IMR-90 (cell line): Measurements from ENCODE around the gene IRAK1. TPM values are rescaled to one million over a fixed set of nuclear protein-coding genes. Genes with fewer than 3 reads are reported as not detected.

ENCODE experiments used
- ATAC-seq: fragments of 200-7000 bp; cut with Tn5 transposase; 2 replicates; pipeline ENCODE4 v1.9.1; 2020; ENCODE audit warnings: low read depth, mild to moderate bottlenecking, moderate library complexity
- BruUV-seq: library from RNA; stranded (reverse); fragments of 400-500 nt; replicated peaks from 2 replicates; lab custom pipeline; 2021; lab: Mats Ljungman, UMichigan
- CTCF ChIA-PET: fragments of 300-600 bp; formaldehyde crosslinking; extraction: SDS; loops from one replicate; lab custom pipeline; 2021; ENCODE audit warnings: antibody characterized with exemption; lab: Yijun Ruan, JAX
- POLR2A ChIA-PET: fragments of 300-600 bp; sonication (Branson Sonifier 250); formaldehyde crosslinking; loops from one replicate; lab custom pipeline; 2022; ENCODE audit warnings: antibody characterized with exemption; ENCODE audit not compliant: unreplicated experiment; lab: Charles Lee
- DNase-seq: peaks from one replicate; pipeline ENCODE4 v3.0.0; 2013
- H2AFZ ChIP-seq: replicated peaks from 2 replicates; pipeline ENCODE3; 2013; ENCODE audit warnings: low read length, mild to moderate bottlenecking; ENCODE audit not compliant: poor library complexity
- H2AK5ac ChIP-seq: 2 replicates; pipeline ENCODE4 v1.6.1; 2013; ENCODE audit warnings: low read depth, low read length, inconsistent platforms
- H2AK9ac ChIP-seq: replicated peaks from 2 replicates; pipeline ENCODE3; 2013; ENCODE audit warnings: mild to moderate bottlenecking, low read depth, low read length, moderate library complexity; ENCODE audit not compliant: poor library complexity
- H2BK120ac ChIP-seq: 2 replicates; pipeline ENCODE4 v1.6.1; 2013; ENCODE audit warnings: low read depth, low read length, inconsistent platforms
- H2BK15ac ChIP-seq: 3 replicates; pipeline ENCODE4 v1.6.1; 2013; ENCODE audit warnings: low read depth, low read length, inconsistent platforms
- H2BK20ac ChIP-seq: 2 replicates; pipeline ENCODE4 v1.6.1; 2013; ENCODE audit warnings: low read depth, mild to moderate bottlenecking, inconsistent platforms, low read length, moderate library complexity
- H2BK5ac ChIP-seq: 2 replicates; pipeline ENCODE4 v1.6.1; 2013; ENCODE audit warnings: mild to moderate bottlenecking, low read depth, low read length, inconsistent platforms; ENCODE audit not compliant: poor library complexity, severe bottlenecking
- H3K14ac ChIP-seq: replicated peaks from 2 replicates; pipeline ENCODE4 v1.6.1; 2013; ENCODE audit warnings: low read depth, low read length, inconsistent platforms
- H3K18ac ChIP-seq: 2 replicates; pipeline ENCODE4 v1.6.1; 2013; ENCODE audit warnings: low read depth, low read length, control low read depth
- H3K23ac ChIP-seq: 2 replicates; pipeline ENCODE4 v1.6.1; 2013; ENCODE audit warnings: low read depth, low read length, inconsistent platforms
- H3K27ac ChIP-seq: 2 replicates; pipeline ENCODE4 v1.5.1; 2013; ENCODE audit warnings: mild to moderate bottlenecking, control low read depth, low read length; ENCODE audit not compliant: insufficient read depth
- H3K27me3 ChIP-seq: 2 replicates; pipeline ENCODE4 v1.6.1; 2013; ENCODE audit warnings: low read length; ENCODE audit not compliant: control insufficient read depth, insufficient read depth
- H3K36me3 ChIP-seq: 2 replicates; pipeline ENCODE4 v1.6.1; 2013; ENCODE audit warnings: low read length, mixed read lengths; ENCODE audit not compliant: control insufficient read depth, insufficient read depth
- H3K4ac ChIP-seq: 2 replicates; pipeline ENCODE4 v1.6.1; 2013; ENCODE audit warnings: low read depth, low read length, inconsistent platforms
- H3K4me1 ChIP-seq: 2 replicates; pipeline ENCODE4 v1.6.1; 2013; ENCODE audit warnings: low read length, mixed read lengths; ENCODE audit not compliant: control insufficient read depth, insufficient read depth
- H3K4me2 ChIP-seq: 2 replicates; pipeline ENCODE4 v1.6.1; 2013; ENCODE audit warnings: low read depth, mild to moderate bottlenecking, control low read depth, low read length, moderate library complexity
- H3K4me3 ChIP-seq: 2 replicates; pipeline ENCODE4 v1.5.1; 2013; ENCODE audit warnings: low read depth, mild to moderate bottlenecking, control low read depth, low read length, moderate library complexity; ENCODE audit not compliant: insufficient read depth
- H3K56ac ChIP-seq: 2 replicates; pipeline ENCODE4 v1.6.1; 2013; ENCODE audit warnings: low read length, inconsistent platforms; ENCODE audit not compliant: insufficient read depth; ENCODE audit errors: extremely low read depth
- H3K79me1 ChIP-seq, 2 experiments: 2 replicates each; pipeline ENCODE4 v1.6.1; 2013; ENCODE audit warnings: low read length in 2 of 2, inconsistent platforms in 1 of 2, low read depth in 1 of 2
- H3K9ac ChIP-seq: 2 replicates; pipeline ENCODE4 v1.6.1; 2013; ENCODE audit warnings: low read depth, low read length, control low read depth
- H3K9me1 ChIP-seq: 2 replicates; pipeline ENCODE4 v1.6.1; 2013; ENCODE audit warnings: low read length, inconsistent platforms; ENCODE audit not compliant: insufficient read depth
- H3K9me3 ChIP-seq: 2 replicates; pipeline ENCODE4 v1.6.1; 2013; ENCODE audit warnings: low read length; ENCODE audit not compliant: control insufficient read depth, insufficient read depth
- H4K20me1 ChIP-seq: 2 replicates; pipeline ENCODE4 v1.6.1; 2013; ENCODE audit warnings: low read length, inconsistent platforms; ENCODE audit not compliant: insufficient read depth
- H4K5ac ChIP-seq: 2 replicates; pipeline ENCODE4 v1.6.1; 2013; ENCODE audit warnings: mild to moderate bottlenecking, low read depth, low read length, control low read depth
- H4K8ac ChIP-seq, 2 experiments: 2 replicates each; pipeline ENCODE4 v1.6.1; 2013; ENCODE audit warnings: low read depth in 2 of 2, low read length in 2 of 2, control low read depth in 1 of 2, inconsistent platforms in 1 of 2
- H4K91ac ChIP-seq: 2 replicates; pipeline ENCODE4 v1.6.1; 2013; ENCODE audit warnings: low read depth, low read length, inconsistent platforms; ENCODE audit not compliant: insufficient read depth
- BHLHE40 ChIP-seq: fragments of 150-350 bp; IDR thresholded peaks from 2 replicates; pipeline ENCODE4 v1.6.1; 2016; ENCODE audit warnings: mild to moderate bottlenecking, low read depth, low read length
- MXI1 ChIP-seq: IDR thresholded peaks from 2 replicates; pipeline ENCODE4 v1.6.1; 2012; ENCODE audit warnings: low read depth, mild to moderate bottlenecking, low read length, moderate library complexity, borderline replicate concordance
- WGBS, 2 experiments: methylation state at CpG; one replicate each; pipeline versions ENCODE4 v1.1.5 to v1.1.7; 2013; ENCODE audit warnings: missing lambda C conversion rate in 2 of 2; ENCODE audit not compliant: insufficient read length in 1 of 2; ENCODE audit errors: extremely low coverage in 2 of 2; 5-methylcytosine and 5-hydroxymethylcytosine counted together
- dilution Hi-C: fragments of 300-500 bp; cut with HindIII; formaldehyde crosslinking; loops from one replicate; pipeline ENCODE4 v1.14.3; 2018; ENCODE audit warnings: low sequenced_read_pairs; ENCODE audit not compliant: unreplicated experiment
- in situ Hi-C: fragments of 300-500 bp; cut with MboI; formaldehyde crosslinking; loops from 3 replicates; pipeline ENCODE4 v1.14.3; 2019; ENCODE audit warnings: low sequenced_read_pairs, inconsistent platforms, mixed read lengths
- intact Hi-C: fragments of 100-400 bp; cut with micrococcal nuclease; formaldehyde crosslinking; loops from 2 replicates; pipeline ENCODE4 v1.10.0; 2022
- polyA plus RNA-seq, 3 experiments: library from polyadenylated mRNA; depleted of rRNA; stranded (reverse); fragments of >200 nt; gene quantifications; 2 replicates each; pipeline ENCODE4 v1.2.3, GENCODE V29; 2012; ENCODE audit warnings: low replicate concordance in 1 of 3
- total RNA-seq: library from RNA; depleted of rRNA; stranded (reverse); fragments of >200 nt; gene quantifications from 2 replicates; pipeline ENCODE4 v1.2.3, GENCODE V29; 2012

Gene IRAK1
- total and polyA plus RNA-seq, 2 of the 4 experiments (the other 2 are of a cell fraction) = 33.3 to 50.2 TPM

DNA sequence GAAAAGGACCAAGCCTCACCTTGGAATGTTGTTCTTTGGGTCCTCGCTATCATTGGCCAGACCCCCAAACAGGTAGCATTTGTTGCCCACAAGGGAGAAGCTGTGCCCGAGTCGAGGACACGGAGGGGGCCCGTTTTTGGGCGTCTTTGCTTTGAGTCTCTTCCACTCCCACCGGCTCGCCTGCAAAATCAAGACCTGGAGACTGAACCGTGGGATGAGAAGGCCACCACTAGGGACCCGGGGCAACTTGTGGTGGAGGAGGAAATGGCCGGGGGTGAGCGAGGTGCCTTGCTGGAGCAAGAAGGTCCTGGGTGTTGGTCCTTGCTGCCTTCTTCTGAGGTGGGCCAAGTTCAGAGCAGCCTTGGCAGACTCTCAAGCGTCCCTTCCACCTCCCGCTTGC lies 55.6 kb downstream of the IRAK1 start:
- POLR2A ChIA-PET = no interaction called here
- in situ Hi-C loops = loop anchor here (10.0 kb wide), 1 partner anchor 199 kb away; the partner anchor contains the start of gene PLXNB3
- H2AFZ ChIP-seq = no peak overlapping the region
- no peak overlapping the region for H4K91ac ChIP-seq
- CTCF ChIA-PET = no interaction called here
- H3K9ac ChIP-seq = no peak overlapping the region
- no peak overlapping the region for H2BK5ac ChIP-seq
- peaks cover 16% of the 10 kb centered on the region; the same call in 1 of the 2 replicates for H3K4me1 ChIP-seq
- BruUV-seq = no TSS peak
- H3K4me2 ChIP-seq = no peak overlapping the region
- dilution Hi-C loops = no loop called here
- H2AK9ac ChIP-seq = no peak overlapping the region
- no peak overlapping the region for H2BK20ac ChIP-seq
- H3K9me3 ChIP-seq = no peaks in the 10 kb centered on the region
- H3K9me1 ChIP-seq = peaks cover 9% of the 10 kb centered on the region; the same call in 1 of the 2 replicates
- no peak overlapping the region for H3K23ac ChIP-seq
- H3K27me3 ChIP-seq = no peaks in the 10 kb centered on the region
- H3K18ac ChIP-seq = no peak overlapping the region
- no peak overlapping the region for H3K56ac ChIP-seq
- no peak for DNase-seq
- no peak overlapping the region for H4K8ac ChIP-seq
- no peak overlapping the region for H3K4me3 ChIP-seq
- no peak overlapping the region for H2BK15ac ChIP-seq
- no CpG with 5 or more reads among the region's 14 CpGs for WGBS, 2 experiments
- peaks cover 5 to 19% of the 10 kb centered on the region in 2 experiments; a peak in 3 of 4 replicates for H3K79me1 ChIP-seq
- H2BK120ac ChIP-seq = no peak overlapping the region
- ATAC-seq = no peak
- no peak overlapping the region for H3K27ac ChIP-seq
- no peak overlapping the region for H4K5ac ChIP-seq
- no peak overlapping the region for H2AK5ac ChIP-seq
- TF ChIP-seq BHLHE40 (no peak), MXI1 (no peak)
- no peak overlapping the region for H3K14ac ChIP-seq
- intact Hi-C loops = no loop called here
- no peak overlapping the region for H3K4ac ChIP-seq
- H4K20me1 ChIP-seq = peaks cover 65% of the 10 kb centered on the region
- peaks cover 45% of the 10 kb centered on the region for H3K36me3 ChIP-seq
